ENCODE measurements around the gene TMSB4X. TPM values are rescaled to one million over a fixed set of nuclear protein-coding genes. Genes with fewer than 3 reads are reported as not detected.

TMSB4X gene
- total RNA-seq, 1 donor from 2014 or later: 2,397 TPM

DNA sequence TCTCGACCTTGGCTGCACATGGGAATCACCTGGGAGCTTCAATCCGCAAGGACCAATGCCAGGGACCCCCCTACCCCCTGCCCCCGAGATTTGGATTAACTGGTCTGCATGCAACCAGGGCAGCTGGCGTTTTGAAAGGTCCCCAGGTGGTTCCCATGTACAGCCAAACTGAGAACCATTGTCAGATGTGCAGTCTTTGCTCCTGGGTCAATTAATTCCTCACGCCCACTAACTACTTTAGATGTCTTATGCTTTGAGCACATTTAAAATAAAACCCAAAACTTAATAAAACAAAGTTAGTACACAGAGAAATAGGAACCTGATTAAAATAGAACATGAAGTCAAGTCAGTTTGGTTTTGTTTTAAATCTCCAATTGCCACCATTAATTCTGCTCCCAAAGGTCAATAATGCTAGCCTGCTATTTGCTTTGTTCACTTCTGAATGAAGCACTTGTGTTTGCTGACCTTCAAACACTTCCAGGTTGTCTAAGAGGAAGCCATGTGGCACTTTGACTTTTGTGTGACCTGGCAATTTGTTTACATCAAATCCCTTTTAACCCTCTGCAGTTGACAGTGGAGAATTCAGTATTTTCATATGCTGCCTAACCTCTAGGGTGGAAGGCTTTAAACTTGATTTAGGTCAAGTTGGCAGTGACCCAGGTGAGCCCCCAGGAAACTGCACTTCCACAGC lies 27.2 kb upstream of the TMSB4X start:
- no peak overlapping the region for H3K4me3 ChIP-seq
- H3K9me3 ChIP-seq: no peaks in the 10 kb centered on the region
- H3K4me1 ChIP-seq: peaks cover 0 to 6% of the 10 kb centered on the region in 2 donors
- H3K27me3 ChIP-seq: no peaks in the 10 kb centered on the region
- H3K36me3 ChIP-seq: no peaks in the 10 kb centered on the region
- intact Hi-C loops (cut with DNase I): loop anchor here (2.0 to 5.0 kb wide), 2 partner anchors 541 to 700 kb away; no protein-coding TSS in a partner anchor
- peak overlapping the region in 1 of 2 donors; percentile 52 for H3K27ac ChIP-seq
- DNase-seq (ENCODE audit: low spot score in 2 of 2): no peak
- TF ChIP-seq, protein P1, sequence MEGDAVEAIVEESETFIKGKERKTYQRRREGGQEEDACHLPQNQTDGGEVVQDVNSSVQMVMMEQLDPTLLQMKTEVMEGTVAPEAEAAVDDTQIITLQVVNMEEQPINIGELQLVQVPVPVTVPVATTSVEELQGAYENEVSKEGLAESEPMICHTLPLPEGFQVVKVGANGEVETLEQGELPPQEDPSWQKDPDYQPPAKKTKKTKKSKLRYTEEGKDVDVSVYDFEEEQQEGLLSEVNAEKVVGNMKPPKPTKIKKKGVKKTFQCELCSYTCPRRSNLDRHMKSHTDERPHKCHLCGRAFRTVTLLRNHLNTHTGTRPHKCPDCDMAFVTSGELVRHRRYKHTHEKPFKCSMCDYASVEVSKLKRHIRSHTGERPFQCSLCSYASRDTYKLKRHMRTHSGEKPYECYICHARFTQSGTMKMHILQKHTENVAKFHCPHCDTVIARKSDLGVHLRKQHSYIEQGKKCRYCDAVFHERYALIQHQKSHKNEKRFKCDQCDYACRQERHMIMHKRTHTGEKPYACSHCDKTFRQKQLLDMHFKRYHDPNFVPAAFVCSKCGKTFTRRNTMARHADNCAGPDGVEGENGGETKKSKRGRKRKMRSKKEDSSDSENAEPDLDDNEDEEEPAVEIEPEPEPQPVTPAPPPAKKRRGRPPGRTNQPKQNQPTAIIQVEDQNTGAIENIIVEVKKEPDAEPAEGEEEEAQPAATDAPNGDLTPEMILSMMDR (IDR thresholded peaks at IDR 0.05): no peak

- Histone ChIP-seq H3K27ac (no peak overlapping the region), H3K4me3 (no peak overlapping the region), H3K4me1 (peaks cover 0 to 6% of the 10 kb centered on the region in 2 donors), H3K9me3 (no peaks in the 10 kb centered on the region), H3K36me3 (no peaks in the 10 kb centered on the region), H3K27me3 (no peaks in the 10 kb centered on the region)
- intact Hi-C loops (cut with DNase I): loop anchor here (5.0 kb wide), 1 partner anchor 699 kb away; no protein-coding TSS in a partner anchor
- TF ChIP-seq, protein P1 (IDR thresholded peaks at IDR 0.05): no peak
- no peak for DNase-seq (ENCODE audit: low spot score in 2 of 2)
Observed at GRCh38 chrX:12948495-12948894, 26.4 kb upstream of the TMSB4X start.

DNA sequence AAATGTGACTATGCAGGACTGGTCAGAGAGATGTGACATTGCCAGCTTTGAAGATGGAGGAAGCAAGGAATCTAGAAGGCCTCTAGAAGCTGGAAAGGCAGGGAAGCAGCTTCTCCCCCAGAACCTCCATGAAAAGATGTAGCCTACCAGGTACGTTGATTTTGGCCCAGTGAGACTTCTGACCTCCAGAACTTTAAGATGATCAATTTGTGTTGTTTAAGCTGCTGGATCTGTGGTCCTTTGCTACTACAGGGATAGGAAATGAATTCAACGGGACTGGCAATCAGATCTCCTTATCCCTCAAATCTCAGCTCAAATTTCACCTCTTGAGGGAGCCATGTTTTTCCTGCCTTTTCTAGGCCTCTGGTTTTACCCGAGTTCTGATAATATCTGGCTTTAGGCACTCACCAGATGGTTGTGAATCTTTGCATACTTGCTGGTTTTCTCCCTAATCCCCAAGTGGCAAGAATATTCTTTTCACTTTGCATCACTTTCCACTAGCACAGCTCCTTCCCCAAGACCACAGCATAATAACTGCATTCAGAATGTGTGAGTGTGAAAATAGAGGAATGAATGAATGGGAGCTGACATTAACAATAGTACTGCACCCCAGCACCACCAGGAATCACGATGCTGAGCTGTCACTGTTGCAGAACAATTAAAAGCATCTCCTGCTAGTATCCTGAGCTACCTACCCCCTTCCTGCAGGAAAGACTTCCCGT lies 25.5 kb upstream of the TMSB4X start:
- H3K4me3 ChIP-seq: no peak overlapping the region
- intact Hi-C loops (cut with DNase I): loop anchor here (5.0 kb wide), 1 partner anchor 698 kb away; no protein-coding TSS in a partner anchor

GRCh38 chrX:12949927-12950656 lies 24.8 kb upstream of the TMSB4X start:
- TF ChIP-seq, protein P1 (IDR thresholded peaks at IDR 0.05): no peak
- H3K27ac ChIP-seq: peak overlapping the region; percentile 64 to 71
- intact Hi-C loops (cut with DNase I): loop anchor here (5.0 to 10.0 kb wide), 2 partner anchors 697 to 1085 kb away; no protein-coding TSS in a partner anchor
- H3K4me3 ChIP-seq: no peak overlapping the region
- peak; percentile 72 to 93 for DNase-seq (ENCODE audit: low spot score in 2 of 2)
- no peaks in the 10 kb centered on the region for H3K36me3 ChIP-seq
- peaks cover 0 to 6% of the 10 kb centered on the region in 2 donors for H3K4me1 ChIP-seq
- H3K9me3 ChIP-seq: no peaks in the 10 kb centered on the region
- H3K27me3 ChIP-seq: no peaks in the 10 kb centered on the region

More for the DNA sequence above, 25.5 kb upstream of the TMSB4X start:
- TF ChIP-seq, protein P1 (IDR thresholded peaks at IDR 0.05): no peak
- no peaks in the 10 kb centered on the region for H3K27me3 ChIP-seq
- H3K9me3 ChIP-seq: no peaks in the 10 kb centered on the region
- peaks cover 0 to 6% of the 10 kb centered on the region in 2 donors for H3K4me1 ChIP-seq
- no peaks in the 10 kb centered on the region for H3K36me3 ChIP-seq
- peak overlapping the region; percentile 64 to 71 for H3K27ac ChIP-seq
- no peak for DNase-seq (ENCODE audit: low spot score in 2 of 2)

DNA sequence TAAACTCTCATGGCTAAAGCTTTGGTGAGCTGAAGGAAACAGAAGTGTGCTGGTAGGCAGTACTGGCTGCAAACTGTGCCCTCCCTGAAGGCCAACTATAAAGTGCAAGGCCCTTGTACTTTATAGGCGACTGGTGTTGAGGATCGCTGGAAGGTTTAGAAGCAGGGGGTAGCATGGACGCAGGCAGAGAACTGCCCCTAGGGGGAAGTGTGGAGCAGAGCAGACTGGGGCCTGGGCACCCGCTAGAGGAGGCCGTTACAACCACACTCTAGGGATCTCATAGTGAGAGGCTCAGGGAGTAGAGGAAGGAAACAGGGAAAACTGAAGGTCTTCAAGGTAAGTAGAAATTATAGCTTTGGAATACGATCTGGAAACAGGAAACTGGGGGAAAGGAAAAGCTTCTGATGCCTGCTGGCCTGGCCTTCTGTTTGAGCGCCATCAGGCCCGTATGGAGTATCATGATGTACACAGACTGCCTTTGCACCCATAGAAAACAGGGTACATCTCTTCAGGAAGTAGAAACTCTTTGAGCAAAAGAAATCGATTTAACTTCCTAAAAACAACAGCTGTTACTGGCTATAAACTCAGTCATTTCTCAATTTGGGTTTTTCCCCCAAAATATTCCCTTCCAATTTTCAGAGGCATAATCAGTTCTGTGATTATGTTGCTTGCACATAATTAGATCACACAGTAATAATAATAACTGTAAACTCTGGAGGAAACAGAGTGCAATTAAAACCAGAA lies 23.9 kb upstream of the TMSB4X start:
- Histone ChIP-seq H3K9me3 (no peaks in the 10 kb centered on the region), H3K4me3 (no peak overlapping the region), H3K4me1 (peaks cover 0 to 7% of the 10 kb centered on the region in 2 donors), H3K27me3 (no peaks in the 10 kb centered on the region), H3K27ac (peak overlapping the region; percentile 41 to 71), H3K36me3 (no peaks in the 10 kb centered on the region)
- DNase-seq (ENCODE audit: low spot score in 2 of 2): no peak
- intact Hi-C loops (cut with DNase I): loop anchor here (10.0 kb wide), 1 partner anchor 1084 kb away; no protein-coding TSS in a partner anchor
- TF ChIP-seq, protein P1 (IDR thresholded peaks at IDR 0.05): peak in 1 of 3 experiments; percentile 24
